ENCODE measurements around the gene PRKD2. TPM values are rescaled to one million over a fixed set of nuclear protein-coding genes. Genes with fewer than 3 reads are reported as not detected.

PRKD2 gene
- polyA plus RNA-seq, 3 donors = 6.5 to 46.9 (median 8.1) TPM

DNA sequence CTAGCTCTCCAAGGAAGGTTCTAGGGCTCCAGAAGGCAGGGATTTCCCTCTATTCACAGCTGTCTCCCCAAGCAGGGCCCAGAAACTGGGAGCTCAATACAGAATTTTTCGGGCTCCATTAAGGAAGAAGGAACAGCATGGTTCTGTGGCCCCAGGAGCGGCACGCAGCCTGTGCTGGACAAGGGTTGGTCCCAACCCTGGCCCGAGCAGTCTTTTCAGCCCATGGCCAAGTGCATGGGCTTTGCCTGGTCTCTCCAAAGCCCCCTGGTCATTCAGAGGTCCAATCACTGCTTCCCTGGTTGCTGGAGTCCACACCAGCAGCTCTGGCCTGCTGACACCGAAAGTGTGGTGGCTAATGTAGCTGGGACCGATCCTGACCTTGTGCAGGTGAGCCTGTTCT lies 6.6 kb upstream of the PRKD2 start:
- peaks cover 29% of the 10 kb centered on the region for H3K4me1 Mint-ChIP-seq
- Histone ChIP-seq H3K4me1 (ENCODE audit: control insufficient read depth in 1 of 2, insufficient read depth in 2 of 2, low read length in 2 of 2) (peaks cover 19 to 24% of the 10 kb centered on the region in 2 donors), H3K4me2 (replicated peaks; ENCODE audit: extremely low read depth, low read length, poor library complexity, severe bottlenecking) (no peak overlapping the region), H3K79me2 (ENCODE audit: insufficient read depth, low read length) (peaks cover 10% of the 10 kb centered on the region), H3K9ac (ENCODE audit: insufficient read depth, low read length, poor library complexity, severe bottlenecking) (no peak overlapping the region), H3K27me3 (ENCODE audit: control insufficient read depth in 2 of 2, insufficient read depth in 2 of 2, low read length in 2 of 2) (no peaks in the 10 kb centered on the region), H4K20me1 (ENCODE audit: insufficient read depth, low read length) (peaks cover 100% of the 10 kb centered on the region), H3K4me3 (replicated peaks in 1 of 3; ENCODE audit: low read depth in 2 of 3, low read length in 3 of 3) (no peak overlapping the region), H2AFZ (ENCODE audit: insufficient read depth, low read depth, low read length, poor library complexity, severe bottlenecking) (no peak overlapping the region), H3K27ac (ENCODE audit: low read depth in 1 of 2, low read length in 2 of 2) (no peak overlapping the region), H3K36me3 (replicated peaks in 1 of 2; ENCODE audit: control insufficient read depth in 1 of 2, insufficient read depth in 2 of 2, low read length in 2 of 2) (peaks cover 88 to 89% of the 10 kb centered on the region in 2 donors), H3K9me3 (replicated peaks in 1 of 2; ENCODE audit: control insufficient read depth in 1 of 2, insufficient read depth in 1 of 2, low read length in 2 of 2) (no peaks in the 10 kb centered on the region)
- DNase-seq = no peak
- intact Hi-C loops (cut with micrococcal nuclease) = no loop called here
- H3K9me3 Mint-ChIP-seq = no peaks in the 10 kb centered on the region
- H3K36me3 Mint-ChIP-seq = peaks cover 72 to 91% of the 10 kb centered on the region in 2 donors
- WGBS (ENCODE audit: insufficient coverage) = 99% methylated on average over 6 of the region's 6 CpGs
- peaks cover 2 to 4% (median 2%) of the 10 kb centered on the region in 3 donors for H3K27me3 Mint-ChIP-seq (ENCODE audit: low read depth in 3 of 3)
- TF ChIP-seq, protein P1, sequence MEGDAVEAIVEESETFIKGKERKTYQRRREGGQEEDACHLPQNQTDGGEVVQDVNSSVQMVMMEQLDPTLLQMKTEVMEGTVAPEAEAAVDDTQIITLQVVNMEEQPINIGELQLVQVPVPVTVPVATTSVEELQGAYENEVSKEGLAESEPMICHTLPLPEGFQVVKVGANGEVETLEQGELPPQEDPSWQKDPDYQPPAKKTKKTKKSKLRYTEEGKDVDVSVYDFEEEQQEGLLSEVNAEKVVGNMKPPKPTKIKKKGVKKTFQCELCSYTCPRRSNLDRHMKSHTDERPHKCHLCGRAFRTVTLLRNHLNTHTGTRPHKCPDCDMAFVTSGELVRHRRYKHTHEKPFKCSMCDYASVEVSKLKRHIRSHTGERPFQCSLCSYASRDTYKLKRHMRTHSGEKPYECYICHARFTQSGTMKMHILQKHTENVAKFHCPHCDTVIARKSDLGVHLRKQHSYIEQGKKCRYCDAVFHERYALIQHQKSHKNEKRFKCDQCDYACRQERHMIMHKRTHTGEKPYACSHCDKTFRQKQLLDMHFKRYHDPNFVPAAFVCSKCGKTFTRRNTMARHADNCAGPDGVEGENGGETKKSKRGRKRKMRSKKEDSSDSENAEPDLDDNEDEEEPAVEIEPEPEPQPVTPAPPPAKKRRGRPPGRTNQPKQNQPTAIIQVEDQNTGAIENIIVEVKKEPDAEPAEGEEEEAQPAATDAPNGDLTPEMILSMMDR (IDR thresholded peaks at IDR 0.05) = no peak
- no peak overlapping the region for H3K4me3 Mint-ChIP-seq
- H3K27ac Mint-ChIP-seq = no peak overlapping the region

DNA sequence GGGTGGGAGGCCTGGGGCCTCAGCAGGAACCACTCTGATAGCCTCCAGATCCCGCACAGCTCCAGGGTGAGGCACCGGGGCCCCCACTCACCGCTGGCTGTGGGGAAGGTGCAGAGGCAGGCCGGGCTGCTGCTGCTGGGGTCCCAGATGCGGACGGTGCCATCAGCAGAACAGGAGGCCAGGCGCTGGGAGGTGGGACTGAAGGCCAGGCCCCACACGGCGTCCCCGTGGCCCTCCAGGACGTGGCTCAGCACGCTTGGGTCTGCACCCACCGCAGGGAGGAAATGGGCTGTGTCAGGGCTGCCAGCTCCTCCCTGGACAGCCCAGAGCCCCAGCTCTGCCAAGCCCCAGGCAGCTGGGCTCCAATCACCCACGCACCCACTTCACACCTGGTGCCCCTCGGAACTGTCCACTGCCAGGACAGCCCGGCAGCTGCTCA lies 6.1 kb upstream of the PRKD2 start:
- Histone ChIP-seq H2AFZ (ENCODE audit: insufficient read depth, low read depth, low read length, poor library complexity, severe bottlenecking) (no peak overlapping the region), H3K4me1 (ENCODE audit: control insufficient read depth in 1 of 2, insufficient read depth in 2 of 2, low read length in 2 of 2) (peaks cover 23 to 26% of the 10 kb centered on the region in 2 donors), H3K36me3 (replicated peaks in 1 of 2; ENCODE audit: control insufficient read depth in 1 of 2, insufficient read depth in 2 of 2, low read length in 2 of 2) (peaks cover 84 to 85% of the 10 kb centered on the region in 2 donors), H3K4me2 (replicated peaks; ENCODE audit: extremely low read depth, low read length, poor library complexity, severe bottlenecking) (no peak overlapping the region), H3K79me2 (ENCODE audit: insufficient read depth, low read length) (peaks cover 5% of the 10 kb centered on the region), H3K27me3 (ENCODE audit: control insufficient read depth in 2 of 2, insufficient read depth in 2 of 2, low read length in 2 of 2) (no peaks in the 10 kb centered on the region), H3K4me3 (replicated peaks in 1 of 3; ENCODE audit: low read depth in 2 of 3, low read length in 3 of 3) (no peak overlapping the region), H3K9ac (ENCODE audit: insufficient read depth, low read length, poor library complexity, severe bottlenecking) (no peak overlapping the region), H3K27ac (ENCODE audit: low read depth in 1 of 2, low read length in 2 of 2) (no peak overlapping the region), H4K20me1 (ENCODE audit: insufficient read depth, low read length) (peaks cover 100% of the 10 kb centered on the region), H3K9me3 (replicated peaks in 1 of 2; ENCODE audit: control insufficient read depth in 1 of 2, insufficient read depth in 1 of 2, low read length in 2 of 2) (no peaks in the 10 kb centered on the region)
- TF ChIP-seq, protein P1 (IDR thresholded peaks at IDR 0.05) = no peak
- 32% methylated on average over 15 of the region's 16 CpGs for WGBS (ENCODE audit: insufficient coverage)
- peaks cover 70 to 86% of the 10 kb centered on the region in 2 donors for H3K36me3 Mint-ChIP-seq
- peaks cover 2 to 4% (median 2%) of the 10 kb centered on the region in 3 donors for H3K27me3 Mint-ChIP-seq (ENCODE audit: low read depth in 3 of 3)
- DNase-seq = no peak
- intact Hi-C loops (cut with micrococcal nuclease) = no loop called here
- H3K9me3 Mint-ChIP-seq = no peaks in the 10 kb centered on the region
- H3K4me1 Mint-ChIP-seq = peaks cover 32% of the 10 kb centered on the region
- no peak overlapping the region for H3K27ac Mint-ChIP-seq
- H3K4me3 Mint-ChIP-seq = no peak overlapping the region
